Stimulated activated CD4-positive, alpha-beta T cell treated with anti-CD3 and anti-CD28 coated beads, Interleukin-4, amount 100 ng/mL, for 24 hours (primary cell): ENCODE measurements around the gene EXOSC6.
"Not testable (repeated sequence)": the region's sequence is repeated elsewhere in the genome, so short reads cannot be mapped to it uniquely, and the experiment has no call there.

Source experiments
- DNase-seq: peaks from one replicate; pipeline ENCODE4 v3.0.0-alpha.2; 2020

The EXOSC6 gene

DNA sequence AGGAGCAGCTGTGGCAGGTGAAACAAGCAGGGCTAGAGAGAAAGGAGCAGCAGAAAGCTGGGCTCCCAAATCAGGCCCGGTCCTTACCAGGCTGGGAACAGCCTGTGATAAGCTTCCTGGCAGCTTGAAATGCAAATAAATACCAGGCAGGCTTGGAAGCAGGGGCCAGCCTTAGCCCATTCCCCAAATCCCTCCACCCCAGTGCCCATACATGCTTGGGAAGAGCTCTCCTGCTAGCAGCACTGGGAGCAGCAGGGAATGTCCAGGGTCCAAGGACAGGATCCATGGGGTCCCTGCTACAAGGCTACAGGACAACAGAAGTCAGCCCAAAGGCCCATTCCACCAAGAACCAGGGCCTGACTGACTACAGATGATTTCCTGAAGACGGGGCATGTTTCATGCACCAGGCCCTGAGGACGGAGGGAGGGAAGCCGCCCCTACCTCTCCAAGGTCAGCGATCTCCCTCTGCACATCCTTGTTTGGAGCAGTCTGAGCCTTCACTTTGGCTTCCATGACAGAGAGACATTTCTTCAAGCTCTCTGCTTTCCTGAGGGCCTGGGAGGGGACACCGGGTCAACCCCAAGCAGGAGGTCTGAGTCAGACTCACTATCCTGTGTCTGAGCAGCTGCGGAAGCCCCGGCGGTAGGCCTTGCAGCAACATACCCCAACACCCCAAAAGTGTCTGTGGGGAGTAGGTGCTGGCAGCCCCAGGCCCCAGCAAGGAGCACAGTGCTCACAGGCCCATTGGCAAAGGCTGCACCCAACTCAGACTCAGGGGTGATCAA is 2.6 kb upstream of the EXOSC6 start:
- DNase-seq = no peak

DNA sequence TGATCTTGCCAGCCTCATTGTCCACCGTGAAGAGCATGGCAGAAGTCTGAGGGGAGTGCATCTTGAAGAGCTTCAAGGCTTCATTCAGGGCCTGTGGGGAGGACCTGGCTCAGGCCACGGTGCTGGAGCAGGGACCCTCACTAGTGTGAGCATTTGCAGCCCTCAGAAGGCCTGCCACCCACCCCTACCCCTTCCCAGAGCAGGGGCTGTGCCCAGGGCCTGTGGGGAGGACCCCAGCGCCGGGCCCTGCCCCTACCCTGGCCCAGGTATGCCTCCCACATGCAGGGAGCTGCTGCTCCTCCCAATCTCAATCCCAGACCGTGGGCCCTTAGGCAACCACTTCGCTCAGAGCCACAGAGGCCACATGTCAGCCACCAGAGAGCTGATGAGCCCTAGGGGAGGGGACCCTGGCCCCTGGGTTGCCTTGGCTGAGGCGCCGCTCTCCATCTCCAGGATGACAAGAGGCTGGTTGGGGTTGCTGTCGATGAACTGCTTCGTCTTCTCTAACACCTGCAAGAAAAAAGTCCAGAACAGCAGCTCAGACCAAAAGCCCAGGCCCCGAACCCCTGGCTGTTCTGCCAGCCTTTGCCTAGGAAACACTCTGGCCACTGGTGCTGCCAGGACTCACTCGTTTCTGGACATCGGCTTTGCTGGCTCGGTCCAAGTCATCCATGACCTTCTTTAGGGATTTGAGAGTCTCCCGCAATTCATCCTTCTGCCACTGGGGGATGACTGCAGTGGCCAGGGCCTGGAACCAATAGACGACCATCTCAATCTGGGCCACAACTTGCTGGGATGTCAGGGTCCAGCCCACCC is 1.8 kb upstream of the EXOSC6 start:
- DNase-seq = peak; percentile 43

DNA sequence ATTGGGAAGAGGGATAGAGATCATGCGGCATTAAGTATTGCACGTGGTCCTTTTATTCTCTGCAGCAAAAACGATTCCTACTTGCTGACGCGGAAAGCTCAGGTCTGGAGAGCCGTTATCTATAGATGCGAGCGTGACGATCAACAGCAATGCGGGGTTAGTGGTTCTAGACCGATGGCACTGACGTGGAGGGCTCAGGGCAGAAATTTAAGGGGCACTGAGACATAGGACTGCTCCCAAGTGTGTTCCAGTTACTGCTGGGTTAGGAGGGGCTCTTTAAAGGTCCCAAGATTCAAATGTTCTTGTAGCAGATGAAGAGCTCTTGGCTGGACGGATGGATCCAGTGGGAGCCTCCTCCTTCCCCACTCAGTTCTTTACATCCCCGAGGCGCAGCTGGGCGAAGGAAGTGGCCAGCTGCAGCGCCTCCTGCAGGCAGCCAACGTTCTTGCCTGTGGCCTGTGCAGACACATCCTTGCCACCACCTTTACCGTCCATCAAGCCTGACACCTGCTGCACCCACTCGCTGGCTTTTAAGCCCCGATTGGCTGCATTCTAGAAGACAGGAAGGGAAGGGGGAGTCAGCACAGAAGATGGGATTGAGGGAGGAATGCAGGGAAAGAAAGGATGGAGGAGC is 732 bp upstream of the EXOSC6 start:
- no peak for DNase-seq

DNA sequence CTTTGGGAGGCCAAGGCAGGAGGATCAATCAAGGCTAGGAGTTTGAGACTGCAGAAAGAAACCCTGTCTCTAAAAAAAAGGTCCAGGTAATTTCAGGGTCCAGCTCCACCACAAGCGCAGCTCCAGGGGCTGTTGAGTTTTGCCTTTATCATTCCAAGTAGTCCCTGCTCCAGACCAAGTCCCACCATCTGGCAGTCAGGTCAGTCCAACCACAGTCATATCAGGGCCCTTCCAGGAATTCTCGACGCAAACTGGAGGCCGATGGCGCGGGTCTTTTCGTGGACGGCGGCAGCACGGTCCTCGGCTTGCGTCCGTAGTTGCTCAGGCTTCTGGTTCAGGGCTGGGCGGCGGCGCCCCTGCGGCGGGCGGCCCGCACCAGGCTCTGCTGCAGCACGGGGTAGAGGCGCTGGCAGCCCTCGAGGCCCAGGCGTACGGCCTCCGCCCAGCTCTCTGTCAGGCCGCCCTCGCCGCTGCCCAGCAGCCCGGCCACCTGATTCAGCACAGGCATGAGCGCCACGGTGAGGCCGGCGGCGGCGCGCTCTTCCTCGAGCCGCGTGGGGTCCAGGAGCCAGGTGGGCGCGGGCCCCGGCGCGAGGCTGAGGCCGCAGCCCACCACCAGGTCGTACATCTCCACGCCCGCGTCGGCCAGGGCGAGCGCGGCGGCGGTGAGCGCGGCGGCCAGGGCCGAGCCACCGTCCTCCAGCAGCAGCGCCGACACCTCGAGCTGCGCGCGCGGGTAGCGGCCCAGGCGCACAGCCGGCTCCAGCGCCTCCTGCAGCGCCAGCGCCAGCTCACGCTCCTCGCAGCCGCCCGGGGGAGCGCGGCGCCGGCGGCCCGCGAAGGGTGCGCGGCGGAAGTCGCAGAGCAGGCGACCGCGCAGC is 752 bp downstream of the EXOSC6 start:
- no peak for DNase-seq

DNA sequence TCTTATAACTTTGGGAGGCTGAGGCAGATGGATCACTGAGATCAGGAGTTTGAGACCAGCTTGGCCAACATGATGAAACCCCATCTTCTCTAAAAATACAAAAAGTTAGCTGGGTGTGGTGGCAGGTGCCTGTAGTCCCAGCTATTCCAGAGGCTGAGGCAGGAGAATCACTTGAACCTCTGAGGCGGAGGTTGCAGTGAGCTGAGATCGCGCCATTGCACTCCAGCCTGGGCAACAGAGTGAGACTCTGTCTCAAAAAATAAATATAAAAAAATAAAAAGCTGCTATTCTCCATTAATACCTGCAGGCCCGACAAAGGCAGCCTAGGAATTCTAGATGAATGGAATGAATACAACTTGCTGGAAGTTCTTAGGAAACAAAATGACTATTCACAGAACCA is 2.0 kb downstream of the EXOSC6 start:
- not testable (repeated sequence) for DNase-seq

DNA sequence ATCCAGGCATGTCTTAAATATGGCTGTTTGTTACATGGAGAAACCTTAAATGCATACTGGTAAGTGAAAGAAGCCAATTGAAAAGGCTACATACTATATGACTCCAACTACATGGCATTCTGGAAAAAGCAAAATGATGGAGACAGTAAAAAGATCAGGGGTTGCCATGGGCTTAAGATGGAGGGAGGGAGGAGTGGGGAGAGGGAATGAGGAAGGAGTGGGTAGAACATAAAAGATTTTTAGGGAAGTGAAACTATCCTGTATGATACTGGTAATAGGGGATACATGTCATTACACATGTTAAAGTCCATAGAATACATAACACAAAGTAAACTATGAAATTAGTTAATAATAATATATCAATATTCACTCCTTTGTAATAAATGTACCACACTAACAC is 13.0 kb downstream of the EXOSC6 start:
- not testable (repeated sequence) for DNase-seq

DNA sequence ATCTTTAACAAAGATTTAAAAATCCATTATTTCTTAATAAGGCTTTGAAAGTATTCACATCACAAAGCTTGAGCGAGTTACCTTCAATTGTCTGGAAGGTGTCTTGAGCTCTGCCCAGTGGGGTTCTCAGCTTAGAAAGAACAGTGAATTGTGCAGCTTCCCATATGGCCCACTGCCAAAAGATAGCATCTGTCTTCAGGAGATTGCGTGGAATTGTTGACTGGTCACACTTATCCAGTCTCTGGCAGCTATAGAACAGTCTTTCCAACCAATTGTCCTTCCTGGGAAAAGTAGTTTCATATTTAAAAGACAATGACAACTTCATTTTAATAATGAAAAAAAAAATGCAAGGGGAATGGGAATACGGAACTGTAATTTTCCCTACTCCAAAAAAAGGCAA is 19.9 kb downstream of the EXOSC6 start:
- DNase-seq = not testable (repeated sequence)

DNA sequence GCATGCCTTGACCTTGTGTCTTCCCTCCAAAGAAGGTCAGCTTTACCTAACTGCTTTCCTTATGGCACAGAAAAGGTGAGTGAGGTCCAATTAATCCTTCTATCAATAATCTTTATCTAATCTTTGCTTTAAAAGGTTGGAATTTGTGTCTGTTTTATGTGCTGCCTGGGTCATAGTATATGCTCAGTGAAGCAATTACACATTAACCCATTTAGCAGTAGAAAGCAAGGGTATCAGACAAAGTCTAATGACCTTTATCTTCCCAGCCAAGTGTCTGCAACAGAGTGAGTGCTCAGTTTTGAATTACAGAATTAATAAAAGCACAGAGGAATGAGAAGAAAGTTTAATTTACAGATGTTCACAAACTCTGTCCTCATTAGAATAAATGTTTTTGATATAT is 25.7 kb downstream of the EXOSC6 start:
- not testable (repeated sequence) for DNase-seq

DNA sequence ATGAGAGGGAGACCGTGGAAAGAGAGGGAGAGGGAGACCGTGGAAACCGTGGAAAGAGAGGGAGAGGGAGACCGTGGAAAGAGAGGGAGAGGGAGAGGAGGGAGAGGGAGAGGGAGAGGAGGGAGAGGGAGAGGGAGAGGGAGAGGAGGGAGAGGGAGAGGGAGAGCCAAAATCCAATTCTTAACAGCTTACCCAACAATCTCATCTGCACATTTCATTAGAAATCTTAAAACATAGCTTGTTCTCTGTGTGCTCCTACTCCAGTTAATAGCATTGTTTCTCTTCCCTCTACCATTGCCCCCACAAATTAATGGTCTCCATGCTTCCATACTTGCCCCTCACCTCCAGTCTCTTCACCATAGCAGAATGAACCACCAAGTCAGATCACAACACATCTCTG is 26.3 kb downstream of the EXOSC6 start:
- DNase-seq = not testable (repeated sequence)

DNA sequence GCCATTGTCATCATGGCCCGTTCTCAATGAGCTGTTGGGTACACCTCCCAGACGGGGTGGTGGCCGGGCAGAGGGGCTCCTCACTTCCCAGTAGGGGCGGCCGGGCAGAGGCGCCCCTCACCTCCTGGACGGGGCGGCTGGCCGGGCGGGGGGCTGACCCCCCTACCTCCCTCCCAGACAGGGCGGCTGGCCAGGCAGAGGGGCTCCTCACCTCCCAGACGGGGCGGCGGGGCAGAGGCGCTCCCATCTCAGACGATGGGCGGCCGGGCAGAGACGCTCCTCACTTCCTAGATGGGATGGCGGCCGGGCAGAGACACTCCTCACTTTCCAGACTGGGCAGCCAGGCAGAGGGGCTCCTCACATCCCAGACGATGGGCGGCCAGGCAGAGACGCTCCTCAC is 27.1 kb downstream of the EXOSC6 start:
- DNase-seq = not testable (repeated sequence)

DNA sequence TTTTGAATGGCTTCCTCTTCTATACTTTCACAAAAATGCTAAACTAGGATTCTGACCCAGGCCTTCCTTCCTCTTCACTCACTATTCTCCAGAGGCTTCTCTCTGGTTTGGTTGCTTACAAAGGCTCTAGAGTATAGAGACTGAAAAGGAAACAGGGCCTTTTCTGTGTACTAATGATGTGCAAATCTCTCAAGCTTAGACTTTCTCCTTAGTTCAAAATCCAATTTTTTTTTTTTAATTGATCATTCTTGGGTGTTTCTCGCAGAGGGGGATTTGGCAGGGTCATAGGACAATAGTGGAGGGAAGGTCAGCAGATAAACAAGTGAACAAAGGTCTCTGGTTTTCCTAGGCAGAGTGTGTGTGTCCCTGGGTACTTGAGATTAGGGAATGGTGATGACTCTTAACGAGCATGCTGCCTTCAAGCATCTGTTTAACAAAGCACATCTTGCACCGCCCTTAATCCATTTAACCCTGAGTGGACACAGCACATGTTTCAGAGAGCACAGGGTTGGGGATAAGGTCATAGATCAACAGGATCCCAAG is 27.7 kb downstream of the EXOSC6 start:
- not testable (repeated sequence) for DNase-seq

DNA sequence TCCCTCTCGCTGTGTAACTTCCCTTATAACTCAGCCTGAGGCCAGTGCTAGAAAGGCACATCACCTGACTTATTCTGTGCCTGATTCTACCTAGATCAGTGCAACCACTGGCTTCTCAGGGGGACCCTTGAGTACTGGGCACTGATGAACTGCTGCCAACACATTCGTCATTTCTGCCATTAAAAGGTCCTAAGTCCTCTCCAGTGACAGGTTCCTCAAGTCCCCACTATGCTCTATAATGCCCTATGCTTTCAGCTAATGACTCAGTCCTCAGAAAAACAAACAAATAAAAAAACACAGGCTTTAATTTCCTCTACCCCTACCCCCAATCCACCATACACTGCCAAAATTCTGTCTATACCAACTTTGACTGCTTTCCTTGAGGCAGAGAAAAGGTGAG is 28.5 kb downstream of the EXOSC6 start:
- DNase-seq = not testable (repeated sequence)

DNA sequence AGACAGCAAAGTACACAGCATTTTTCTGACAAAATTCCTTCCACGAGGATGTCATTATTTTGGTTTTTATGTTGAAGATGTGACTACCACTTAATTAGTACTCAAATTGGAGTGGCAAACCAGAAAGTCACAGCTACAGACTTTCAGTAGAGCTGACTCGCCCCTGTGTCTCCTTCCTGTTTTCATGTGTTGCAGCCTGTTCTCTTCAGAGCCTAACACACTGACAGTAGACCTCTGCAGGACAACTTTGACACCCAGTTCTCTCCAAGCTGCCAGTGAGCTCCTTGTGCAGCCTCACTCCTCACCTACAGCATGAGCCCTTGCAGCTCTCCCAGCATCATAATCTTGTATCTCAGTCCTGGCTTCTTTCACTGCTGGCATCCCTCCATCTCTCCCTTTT is 29.2 kb downstream of the EXOSC6 start:
- DNase-seq = not testable (repeated sequence)

DNA sequence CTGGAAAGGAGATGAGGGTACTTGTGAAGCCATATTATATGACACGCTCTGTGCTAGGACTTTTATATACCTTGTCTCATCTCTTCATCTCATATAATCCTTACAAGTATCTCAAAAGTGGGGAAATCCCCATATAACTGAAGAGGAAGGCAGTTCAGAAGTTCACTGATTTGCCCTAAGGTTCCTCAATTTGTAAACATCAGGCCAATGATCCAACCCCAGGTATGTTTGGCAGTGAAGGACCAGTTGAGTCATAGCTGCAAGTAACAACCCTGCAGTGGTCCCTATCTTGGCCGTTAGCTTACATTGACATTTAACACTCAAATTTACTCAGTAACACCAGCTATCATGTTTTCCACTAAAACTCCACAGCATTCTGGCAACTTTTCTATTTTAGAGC is 33.2 kb downstream of the EXOSC6 start:
- DNase-seq = not testable (repeated sequence)

DNA sequence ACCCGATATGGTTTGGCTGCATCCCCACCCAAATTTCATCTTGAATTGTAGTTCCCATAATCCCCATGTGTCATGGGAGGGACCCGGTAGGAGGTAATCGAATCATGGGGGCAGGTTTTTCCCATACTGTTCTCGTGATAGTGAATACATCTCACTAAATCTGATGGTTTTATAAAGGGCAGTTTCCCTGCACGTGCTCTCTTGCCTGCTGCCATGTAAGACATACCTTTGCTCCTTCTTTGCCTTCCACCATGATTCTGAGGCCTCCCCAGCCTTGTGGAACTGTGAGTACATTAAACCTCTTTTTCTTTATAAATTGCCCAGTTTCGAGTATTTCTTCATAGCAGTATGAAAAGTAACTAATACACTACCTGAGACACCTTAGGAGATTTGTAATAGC is 45.4 kb downstream of the EXOSC6 start:
- DNase-seq = not testable (repeated sequence)

DNA sequence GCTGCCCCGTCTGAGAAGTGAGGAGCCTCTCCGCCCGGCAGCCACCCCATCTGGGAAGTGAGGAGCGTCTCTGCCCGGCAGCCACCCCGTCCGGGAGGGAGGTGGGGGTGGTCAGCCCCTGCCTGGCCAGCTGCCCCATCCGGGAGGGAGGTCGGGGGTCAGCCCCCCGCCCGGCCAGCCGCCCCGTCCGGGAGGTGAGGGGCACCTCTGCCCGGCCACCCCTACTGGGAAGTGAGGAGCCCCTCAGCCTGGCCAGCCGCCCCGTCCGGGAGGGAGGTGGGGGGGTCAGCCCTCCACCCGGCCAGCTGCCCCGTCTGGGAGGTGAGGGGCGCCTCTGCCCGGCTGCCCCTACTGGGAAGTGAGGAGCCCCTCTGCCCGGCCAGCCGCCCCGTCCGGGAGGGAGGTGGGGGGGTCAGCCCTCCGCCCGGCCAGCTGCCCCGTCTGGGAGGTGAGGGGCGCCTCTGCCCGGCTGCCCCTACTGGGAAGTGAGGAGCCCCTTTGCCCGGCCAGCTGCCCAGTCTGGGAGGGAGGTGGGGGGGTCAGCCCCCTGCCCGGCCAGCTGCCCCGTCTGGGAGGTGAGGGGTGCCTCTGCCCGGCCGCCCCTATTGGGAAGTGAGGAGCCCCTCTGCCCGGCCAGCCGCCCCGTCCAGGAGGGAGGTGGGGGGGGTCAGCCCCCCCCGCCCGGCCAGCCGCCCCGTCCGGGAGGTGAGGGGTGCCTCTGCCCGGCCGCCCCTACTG is 46.9 kb downstream of the EXOSC6 start:
- DNase-seq = not testable (repeated sequence)

DNA sequence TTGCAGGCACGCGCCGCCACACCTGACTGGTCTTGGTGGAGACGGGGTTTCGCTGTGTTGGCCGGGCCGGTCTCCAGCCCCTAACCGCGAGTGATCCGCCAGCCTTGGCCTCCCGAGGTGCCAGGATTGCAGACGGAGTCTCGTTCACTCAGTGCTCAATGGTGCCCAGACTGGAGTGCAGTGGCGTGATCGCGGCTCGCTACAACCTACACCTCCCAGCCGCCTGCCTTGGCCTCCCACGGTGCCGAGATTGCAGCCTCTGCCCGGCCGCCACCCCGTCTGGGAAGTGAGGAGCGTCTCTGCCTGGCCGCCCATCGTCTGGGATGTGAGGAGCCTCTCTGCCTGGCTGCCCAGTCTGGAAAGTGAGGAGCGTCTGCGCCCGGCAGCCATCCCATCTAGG is 47.7 kb downstream of the EXOSC6 start:
- not testable (repeated sequence) for DNase-seq

DNA sequence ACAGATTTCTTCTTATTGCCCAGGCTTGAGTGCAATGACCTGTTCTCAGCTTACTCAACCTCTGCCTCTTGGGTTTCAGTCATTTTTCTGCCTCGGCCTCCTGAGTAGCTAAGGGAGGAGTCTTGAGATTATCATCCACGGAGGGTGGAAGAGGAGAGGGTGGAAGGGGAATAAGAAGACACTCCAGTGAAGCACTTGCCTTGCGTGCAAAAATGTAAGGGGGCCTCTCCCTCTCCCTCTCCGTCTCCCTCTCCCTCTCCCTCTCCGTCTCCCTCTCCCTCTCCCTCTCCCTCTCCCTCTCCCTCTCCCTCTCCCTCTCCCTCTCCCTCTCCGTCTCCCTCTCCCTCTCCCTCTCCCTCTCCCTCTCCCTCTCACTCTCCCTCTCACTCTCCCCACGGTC is 48.2 kb downstream of the EXOSC6 start:
- DNase-seq = not testable (repeated sequence)

DNA sequence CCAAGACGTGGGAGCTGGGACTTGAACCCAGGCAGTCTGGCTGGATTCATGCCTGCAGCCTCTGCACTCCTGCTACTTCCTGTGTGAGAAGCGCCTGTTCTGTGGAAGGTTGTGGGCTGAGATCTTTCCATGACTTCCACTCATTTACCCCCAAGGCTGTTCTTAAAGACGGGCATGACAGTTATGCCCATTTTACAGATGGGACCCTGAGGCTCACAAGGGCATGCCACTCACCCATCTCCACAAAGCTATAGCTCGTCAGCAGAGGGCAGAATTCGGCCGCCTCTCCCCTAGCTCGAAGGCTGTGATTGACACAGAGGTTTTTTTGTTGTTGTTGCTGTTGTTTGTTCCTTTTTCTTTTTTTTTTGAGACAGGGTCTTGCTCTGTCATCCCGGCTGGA is 51.7 kb downstream of the EXOSC6 start:
- not testable (repeated sequence) for DNase-seq

DNA sequence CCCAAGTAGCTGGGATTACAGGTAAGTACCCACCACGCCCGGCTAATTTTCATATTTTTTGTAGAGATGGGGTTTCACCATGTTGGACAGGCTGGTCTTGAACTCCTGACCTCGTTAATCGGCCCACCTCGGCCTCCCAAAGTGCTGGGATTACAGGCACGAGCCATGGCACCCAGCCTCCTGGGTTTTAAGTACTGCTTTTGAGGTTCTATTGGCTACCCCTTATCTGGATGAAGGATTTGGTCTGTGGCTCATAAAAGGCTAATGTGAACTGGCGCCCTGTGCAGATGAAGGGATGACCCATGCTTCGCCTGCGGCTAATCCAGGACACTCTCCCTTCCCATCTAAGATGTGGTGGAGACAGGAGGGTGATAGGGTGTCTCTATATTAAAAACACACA is 52.6 kb downstream of the EXOSC6 start:
- DNase-seq = not testable (repeated sequence)

DNA sequence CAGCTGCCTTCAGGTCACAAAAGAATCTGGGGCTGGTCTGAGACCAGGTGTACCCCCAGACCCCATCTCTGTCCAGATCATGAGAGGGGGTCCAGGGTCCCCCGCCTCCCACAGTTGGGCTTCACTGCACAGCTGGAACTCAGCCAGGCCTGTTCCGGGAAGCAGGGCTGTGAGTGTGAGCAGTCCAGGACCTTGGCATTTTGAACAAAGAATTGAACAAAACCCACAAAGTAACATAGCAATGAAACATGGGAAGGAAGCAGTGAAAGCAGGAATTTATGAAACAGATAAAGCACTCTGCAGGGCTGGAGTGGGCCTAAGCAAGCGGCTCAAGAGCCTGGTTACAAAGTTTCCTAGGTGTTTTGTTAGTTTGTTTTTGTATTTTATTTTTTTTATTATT is 53.1 kb downstream of the EXOSC6 start:
- not testable (repeated sequence) for DNase-seq

DNA sequence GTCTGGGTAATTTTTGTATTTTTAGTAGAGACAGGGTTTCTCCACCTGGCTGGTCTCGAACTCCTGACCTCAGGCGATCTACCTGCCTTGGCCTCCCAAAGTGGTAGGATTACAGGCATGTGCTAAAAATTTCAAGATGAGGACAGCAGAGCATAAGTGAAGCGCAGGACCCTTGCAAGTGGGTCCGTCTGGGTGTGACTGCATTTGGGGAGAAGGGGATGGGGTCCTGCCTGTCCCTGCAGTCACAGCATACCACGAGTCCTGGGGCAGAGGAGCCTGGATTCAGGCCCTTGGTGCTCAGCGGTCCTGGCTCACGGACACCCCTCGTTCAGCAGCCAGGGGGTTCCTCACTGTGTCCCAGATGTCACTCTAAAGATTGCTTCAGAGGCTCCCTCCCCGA is 53.5 kb downstream of the EXOSC6 start:
- not testable (repeated sequence) for DNase-seq
